Heart right ventricle (tissue), 16 donors: ENCODE results near the gene UTP15. TPM values are rescaled to one million over a fixed set of nuclear protein-coding genes. Genes with fewer than 3 reads are reported as not detected.

Experiments
- ATAC-seq, 8 donors: fragments of 200-7000 bp; cut with Tn5 transposase; one replicate each; pipeline ENCODE4 v1.9.1; 2020; ENCODE audit warnings: mild to moderate bottlenecking in 8 of 8, moderate library complexity in 8 of 8, moderate number of reproducible peaks in 1 of 8
- DNase-seq, 2 donors: peaks; one replicate each; pipeline ENCODE4 v3.0.0-alpha.2; 2020
- H3K27ac ChIP-seq, 10 donors: fragments of 200-600 bp; sonication (generic) in 2 of 10; one replicate each; pipeline versions ENCODE4 v1.5.0 to v1.8.0; 2020 to 2022; ENCODE audit warnings: mild to moderate bottlenecking in 3 of 10
- H3K27me3 ChIP-seq, 7 donors: fragments of 200-600 bp; one replicate each; pipeline ENCODE4 v1.8.0; 2021 to 2022; ENCODE audit warnings: mild to moderate bottlenecking in 2 of 7
- H3K36me3 ChIP-seq, 9 donors: fragments of 200-600 bp; sonication (generic) in 1 of 9; one replicate each; pipeline versions ENCODE4 v1.5.0 to v1.8.0; 2020 to 2022; ENCODE audit warnings: mild to moderate bottlenecking in 2 of 9
- H3K4me1 ChIP-seq, 9 donors: fragments of 200-600 bp; sonication (generic) in 1 of 9; one replicate each; pipeline versions ENCODE4 v1.5.0 to v1.8.0; 2020 to 2022; ENCODE audit warnings: mild to moderate bottlenecking in 4 of 9
- H3K4me3 ChIP-seq, 10 donors: fragments of 200-600 bp; sonication (generic) in 2 of 10; one replicate each; pipeline versions ENCODE4 v1.5.0 to v1.8.0; 2020 to 2022; ENCODE audit warnings: mild to moderate bottlenecking in 7 of 10, moderate library complexity in 2 of 10
- H3K9me3 ChIP-seq, 11 donors: fragments of 200-600 bp in 10 of 11; sonication (generic) in 2 of 11; one replicate each; pipeline versions ENCODE4 v1.5.0 to v1.8.0; 2013 to 2022; ENCODE audit warnings: mild to moderate bottlenecking in 2 of 11, control low read depth in 1 of 11, moderate library complexity in 1 of 11
- WGBS, 2 donors: extraction: QIAGEN DNeasy Blood & Tissue Kit; methylation state at CpG; one replicate each; pipeline ENCODE4 v1.1.7; 2013; ENCODE audit warnings: inconsistent platforms in 1 of 2; 5-methylcytosine and 5-hydroxymethylcytosine counted together
- intact Hi-C, 10 donors: fragments of 100-400 bp; cut with DNase I; formaldehyde crosslinking; loops; one replicate each; pipeline versions ENCODE4 v1.11.1 to v1.14.2; 2022
- polyA plus RNA-seq, 2 donors: library from polyadenylated mRNA; stranded (reverse); fragments of 200-250 nt; gene quantifications; one replicate each; pipeline ENCODE4 v1.2.3, GENCODE V29; 2013
- total RNA-seq, 10 donors: library from RNA; stranded (reverse); fragmentation: NEBNext Ultra II Directional in 3 of 10; extraction: Animal tissue kit (Norgen Biotek cat#: 25700) in 3 of 10; gene quantifications; one replicate each; pipeline versions ENCODE4 v1.2.1 to v1.2.4, GENCODE V29; 2021 to 2023
- TF ChIP-seq, protein P1 (sequence below), 9 donors: fragments of 200-600 bp; sonication (generic) in 2 of 9; IDR thresholded peaks; one replicate each; pipeline versions ENCODE4 v1.5.0 to v1.8.0; 2021 to 2022; ENCODE audit warnings: antibody characterized with exemption in 9 of 9, mild to moderate bottlenecking in 5 of 9, moderate library complexity in 1 of 9
- donor health status: Arrhythmogenic right ventricular cardiomyopathy.
- donor health status: ischemic (EF 13 %, LVEDD 7.1; RV severe dilation, severe dysfunction).
- donor health status: healthy with polysubstance abuse.
- donor health status: DM: no; HTN: yes; CAD: no.
- donor health status: DM: no; HTN: no; CAD: no.
- donor health status: ischemic (EF 25% LVEDD 6.9; RV normal size, moderate dysfunction).
- donor health status: ischemic (EF 25% LVEDD 5.7; RV mildly dilated, moderate dysfunction).
- donor health status: healthy.
- donor health status: DM: yes; HTN: yes; CAD: no.
- donor health status: Ischemic cardiomyopathy.
- donor health status: ischemic (EF 35%, LVEDD 5.7; RV mildly dilated, moderate dysfunction).
- donor health status: nonischemic (EF 11% LVEDD 7.7; RV severe dilation, severe dysfunction).
- donor health status: DM: yes; HTN: yes; CAD: no.
- donor health status: PGD.
- donor health status: ischemic (EF 29% LVEDD 5.4; RV normal size, mild dysfunction).
- donor health status: nonischemic (EF 23%, LVEDD 6.1; RV moderate dilation, normal function).

The UTP15 gene
- total and polyA plus RNA-seq, 12 donors: 2.6 to 15.0 (median 10.2) TPM

- peaks cover 0 to 7% (median 0%) of the 10 kb centered on the region in 9 donors for H3K4me1 ChIP-seq
- peaks cover 0 to 8% (median 4%) of the 10 kb centered on the region in 7 donors for H3K27me3 ChIP-seq
- H3K27ac ChIP-seq: no peak overlapping the region
- no peak overlapping the region for H3K4me3 ChIP-seq
- ATAC-seq (no peak), DNase-seq (no peak)
- no peaks in the 10 kb centered on the region for H3K36me3 ChIP-seq
- TF ChIP-seq, protein P1, sequence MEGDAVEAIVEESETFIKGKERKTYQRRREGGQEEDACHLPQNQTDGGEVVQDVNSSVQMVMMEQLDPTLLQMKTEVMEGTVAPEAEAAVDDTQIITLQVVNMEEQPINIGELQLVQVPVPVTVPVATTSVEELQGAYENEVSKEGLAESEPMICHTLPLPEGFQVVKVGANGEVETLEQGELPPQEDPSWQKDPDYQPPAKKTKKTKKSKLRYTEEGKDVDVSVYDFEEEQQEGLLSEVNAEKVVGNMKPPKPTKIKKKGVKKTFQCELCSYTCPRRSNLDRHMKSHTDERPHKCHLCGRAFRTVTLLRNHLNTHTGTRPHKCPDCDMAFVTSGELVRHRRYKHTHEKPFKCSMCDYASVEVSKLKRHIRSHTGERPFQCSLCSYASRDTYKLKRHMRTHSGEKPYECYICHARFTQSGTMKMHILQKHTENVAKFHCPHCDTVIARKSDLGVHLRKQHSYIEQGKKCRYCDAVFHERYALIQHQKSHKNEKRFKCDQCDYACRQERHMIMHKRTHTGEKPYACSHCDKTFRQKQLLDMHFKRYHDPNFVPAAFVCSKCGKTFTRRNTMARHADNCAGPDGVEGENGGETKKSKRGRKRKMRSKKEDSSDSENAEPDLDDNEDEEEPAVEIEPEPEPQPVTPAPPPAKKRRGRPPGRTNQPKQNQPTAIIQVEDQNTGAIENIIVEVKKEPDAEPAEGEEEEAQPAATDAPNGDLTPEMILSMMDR (IDR thresholded peaks at IDR 0.05): no peak
- WGBS, 2 donors: 71 to 75% methylated on average over 1 of the region's 1 CpG
- H3K9me3 ChIP-seq: no peaks in the 10 kb centered on the region
- intact Hi-C loops: no loop called here
These were observed 20.2 kb upstream of the UTP15 start for GRCh38 chr5:73545403-73545779.

DNA sequence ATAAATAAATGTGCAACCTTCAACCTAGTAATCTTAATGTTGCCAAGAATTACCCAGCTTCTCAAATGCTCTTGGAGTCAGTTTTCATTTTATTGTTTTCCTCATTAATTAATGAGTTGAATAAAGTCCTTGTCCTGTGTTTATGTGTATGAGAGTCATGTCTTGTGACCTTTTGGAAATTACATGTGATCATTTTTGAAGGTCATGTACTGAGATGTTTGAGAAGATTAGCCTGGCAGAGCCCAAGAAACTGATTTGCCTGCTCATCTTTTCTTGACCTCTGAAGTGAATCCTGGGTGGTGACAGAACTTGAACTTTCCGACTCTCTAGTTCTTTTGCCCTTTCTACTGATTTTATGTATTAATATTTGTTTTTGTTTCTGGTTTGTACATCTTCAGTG is 15.5 kb upstream of the UTP15 start:
- no peaks in the 10 kb centered on the region for H3K9me3 ChIP-seq
- no peak overlapping the region for H3K27ac ChIP-seq
- H3K36me3 ChIP-seq: peaks cover 0 to 45% (median 23%) of the 10 kb centered on the region in 9 donors
- intact Hi-C loops: no loop called here
- DNase-seq: no peak
- H3K27me3 ChIP-seq: no peaks in the 10 kb centered on the region
- WGBS, 2 donors: 89 to 90% methylated on average over 1 of the region's 1 CpG
- ATAC-seq: no peak
- TF ChIP-seq, protein P1 (IDR thresholded peaks at IDR 0.05): no peak
- H3K4me3 ChIP-seq: no peak overlapping the region
- H3K4me1 ChIP-seq: peaks cover 0 to 1% (median 0%) of the 10 kb centered on the region in 9 donors

GRCh38 chr5:73552642-73553041 is 12.9 kb upstream of the UTP15 start:
- Histone ChIP-seq H3K4me1 (no peaks in the 10 kb centered on the region), H3K27me3 (no peaks in the 10 kb centered on the region), H3K36me3 (peaks cover 0 to 71% (median 37%) of the 10 kb centered on the region in 9 donors), H3K27ac (no peak overlapping the region), H3K9me3 (no peaks in the 10 kb centered on the region), H3K4me3 (no peak overlapping the region)
- ATAC-seq (no peak), DNase-seq (no peak)
- intact Hi-C loops: no loop called here
- TF ChIP-seq, protein P1 (IDR thresholded peaks at IDR 0.05): no peak

DNA sequence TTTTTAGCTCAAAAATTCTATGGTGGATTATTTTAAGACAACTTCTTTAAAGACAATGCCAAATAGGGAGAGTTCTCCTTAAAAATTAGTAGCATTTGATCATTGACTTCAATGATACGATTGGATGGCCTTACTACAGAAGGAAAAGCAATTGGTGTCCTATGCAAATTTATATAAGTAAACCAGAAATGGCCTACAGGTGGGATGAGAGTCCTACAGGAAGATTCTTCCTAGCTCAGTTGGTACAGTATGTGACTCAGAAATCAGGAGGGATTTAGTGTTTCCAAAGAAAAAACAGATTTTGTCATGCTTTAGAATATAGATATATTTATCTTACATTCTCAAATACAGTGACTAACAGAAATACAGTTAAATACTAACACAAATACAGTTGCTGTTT is 6.6 kb upstream of the UTP15 start:
- Histone ChIP-seq H3K4me1 (peaks cover 0 to 17% (median 10%) of the 10 kb centered on the region in 9 donors), H3K4me3 (no peak overlapping the region), H3K9me3 (no peaks in the 10 kb centered on the region), H3K27ac (no peak overlapping the region), H3K36me3 (peaks cover 0 to 92% (median 51%) of the 10 kb centered on the region in 9 donors), H3K27me3 (no peaks in the 10 kb centered on the region)
- WGBS, 2 donors: 71 to 85% methylated on average over 1 of the region's 1 CpG
- no peak for DNase-seq
- intact Hi-C loops: no loop called here
- TF ChIP-seq, protein P1 (IDR thresholded peaks at IDR 0.05): no peak
- ATAC-seq: no peak
